HEK293T (cell line): ENCODE results near the gene CDK5.

Experiments used
- CTCF ChIA-PET: fragments of 350-600 bp; formaldehyde crosslinking; extraction: SDS; loops from one replicate; lab custom pipeline; 2021; ENCODE audit warnings: antibody characterized with exemption, inconsistent platforms; lab: Yijun Ruan, JAX
- POLR2A ChIA-PET: fragments of 350-600 bp; formaldehyde crosslinking; extraction: SDS; loops from one replicate; lab custom pipeline; 2020; ENCODE audit warnings: antibody characterized with exemption, inconsistent platforms; lab: Yijun Ruan, JAX
- DNase-seq: peaks from one replicate; pipeline ENCODE4 v3.0.0; 2012; ENCODE audit warnings: mixed read lengths; ENCODE audit errors: extremely low spot score
- ARNT ChIP-seq: fragments of 450-650 bp; IDR thresholded peaks from 2 replicates; pipeline ENCODE4 v1.6.1; 2017; ENCODE audit warnings: mild to moderate bottlenecking
- BHLHE40 ChIP-seq: fragments of 450-650 bp; IDR thresholded peaks from 2 replicates; pipeline ENCODE4 v1.6.1; 2016; ENCODE audit warnings: mild to moderate bottlenecking, moderate library complexity, borderline replicate concordance
- CTBP1 ChIP-seq: fragments of 450-650 bp; IDR thresholded peaks from 2 replicates; pipeline ENCODE4 v1.6.1; 2016; ENCODE audit warnings: borderline replicate concordance
- ELF4 ChIP-seq: fragments of 450-650 bp; IDR thresholded peaks from 2 replicates; pipeline ENCODE4 v1.6.1; 2017; ENCODE audit warnings: antibody characterized with exemption
- FOXA1 ChIP-seq: fragments of 450-650 bp; IDR thresholded peaks from 2 replicates; pipeline ENCODE4 v1.6.1; 2016; ENCODE audit warnings: mild to moderate bottlenecking
- FOXK2 ChIP-seq: fragments of 450-650 bp; IDR thresholded peaks from 2 replicates; pipeline ENCODE4 v1.6.1; 2016; ENCODE audit warnings: mild to moderate bottlenecking
- FOXM1 ChIP-seq: fragments of 450-650 bp; IDR thresholded peaks from 2 replicates; pipeline ENCODE4 v1.6.1; 2017; ENCODE audit warnings: mild to moderate bottlenecking, borderline replicate concordance
- HDGF ChIP-seq: fragments of 450-650 bp; IDR thresholded peaks from 2 replicates; pipeline ENCODE4 v1.6.1; 2017; ENCODE audit warnings: antibody characterized with exemption, borderline replicate concordance
- L3MBTL2 ChIP-seq: fragments of 450-650 bp; conservative IDR thresholded peaks from 2 replicates; pipeline ENCODE4 v1.6.1; 2016; ENCODE audit warnings: mild to moderate bottlenecking
- LEF1 ChIP-seq: fragments of 450-650 bp; IDR thresholded peaks from 2 replicates; pipeline ENCODE4 v1.6.1; 2017; ENCODE audit warnings: mild to moderate bottlenecking, borderline replicate concordance
- NFRKB ChIP-seq: fragments of 450-650 bp; IDR thresholded peaks from 2 replicates; pipeline ENCODE4 v1.6.1; 2016; ENCODE audit warnings: mild to moderate bottlenecking, moderate library complexity
- SP1 ChIP-seq: fragments of 450-650 bp; IDR thresholded peaks from 2 replicates; pipeline ENCODE4 v1.6.1; 2017
- SUZ12 ChIP-seq: fragments of 450-650 bp; IDR thresholded peaks from 2 replicates; pipeline ENCODE4 v1.6.1; 2016; ENCODE audit warnings: mild to moderate bottlenecking
- TARDBP ChIP-seq: fragments of 450-650 bp; IDR thresholded peaks from 2 replicates; pipeline ENCODE4 v1.6.1; 2016
- ZNF384 ChIP-seq: fragments of 450-650 bp; IDR thresholded peaks from 2 replicates; pipeline ENCODE4 v1.6.1; 2016
- TF ChIP-seq, protein P1 (sequence below): fragments of 450-650 bp; IDR thresholded peaks from 2 replicates; pipeline ENCODE4 v1.6.1; 2016

CDK5 gene

DNA sequence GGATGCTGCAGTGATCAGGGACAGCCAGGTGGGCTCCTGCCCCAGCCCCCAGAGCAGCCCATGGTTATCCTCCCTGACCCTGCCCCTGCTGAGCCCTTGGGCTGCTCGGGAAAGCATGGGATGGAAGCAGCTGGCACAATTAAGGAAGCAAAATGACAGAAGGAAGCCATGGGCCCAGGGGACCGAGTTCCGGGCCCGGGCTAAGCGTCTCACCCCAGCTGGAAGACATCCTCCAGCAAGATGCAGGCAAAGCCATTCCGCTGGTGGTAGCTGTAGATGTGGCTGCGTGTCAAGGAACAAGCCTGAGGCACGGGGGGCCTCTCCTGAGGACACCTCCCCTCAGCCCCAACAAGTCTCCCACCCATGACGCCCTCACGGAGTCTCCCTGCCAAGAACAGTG, 34.5 kb downstream of the CDK5 start:
- POLR2A ChIA-PET = interaction anchor here (0.7 kb wide), 1 partner anchor 57 kb away, joined by 3 read pairs; the partner anchor contains the start of gene FASTK
- TF ChIP-seq TARDBP (no peak), L3MBTL2 (no peak), FOXK2 (no peak), HDGF (no peak), ZNF384 (no peak), ELF4 (no peak), ARNT (no peak), FOXA1 (no peak), LEF1 (no peak), NFRKB (no peak), FOXM1 (no peak), SUZ12 (no peak)
- TF ChIP-seq, protein P1, sequence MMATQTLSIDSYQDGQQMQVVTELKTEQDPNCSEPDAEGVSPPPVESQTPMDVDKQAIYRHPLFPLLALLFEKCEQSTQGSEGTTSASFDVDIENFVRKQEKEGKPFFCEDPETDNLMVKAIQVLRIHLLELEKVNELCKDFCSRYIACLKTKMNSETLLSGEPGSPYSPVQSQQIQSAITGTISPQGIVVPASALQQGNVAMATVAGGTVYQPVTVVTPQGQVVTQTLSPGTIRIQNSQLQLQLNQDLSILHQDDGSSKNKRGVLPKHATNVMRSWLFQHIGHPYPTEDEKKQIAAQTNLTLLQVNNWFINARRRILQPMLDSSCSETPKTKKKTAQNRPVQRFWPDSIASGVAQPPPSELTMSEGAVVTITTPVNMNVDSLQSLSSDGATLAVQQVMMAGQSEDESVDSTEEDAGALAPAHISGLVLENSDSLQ = no peak
- CTCF ChIA-PET = interaction anchor here (0.8 to 1.6 kb wide), 2 partner anchors 11 to 37 kb away, joined by 3 to 5 read pairs; no protein-coding TSS in a partner anchor
- no peak for DNase-seq

DNA sequence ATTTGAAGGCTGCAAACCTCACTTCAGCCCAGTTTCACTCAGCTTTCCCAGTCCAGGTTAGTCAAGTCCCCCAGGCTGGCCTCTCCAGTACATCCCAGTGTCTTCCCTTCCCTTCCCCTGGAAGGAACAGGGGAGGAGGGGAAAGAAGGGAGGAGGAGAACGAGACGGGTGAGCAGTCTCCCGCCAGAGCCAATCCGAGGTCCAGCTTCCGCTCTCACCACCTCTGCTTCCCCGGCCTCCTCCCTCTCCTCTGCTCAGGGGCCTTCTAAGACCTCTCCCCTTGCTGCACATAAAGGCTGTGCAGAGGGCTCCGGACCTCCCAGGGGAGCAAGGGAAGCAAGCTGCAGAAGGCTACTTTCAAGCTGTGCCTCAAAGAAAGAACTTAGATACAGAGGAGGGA, 37.5 kb downstream of the CDK5 start:
- ChIA-PET POLR2A (interaction anchor here (0.9 to 2.9 kb wide), 3 partner anchors 8 to 69 kb away, joined by 3 to 30 read pairs (median 4); partner anchors contain the start of gene ABCB8), CTCF (interaction anchor here (0.6 to 1.5 kb wide), 5 partner anchors 9 to 40 kb away, joined by 3 to 4 read pairs (median 3); no protein-coding TSS in a partner anchor)
- DNase-seq = no peak
- TF ChIP-seq TARDBP = no peak
- no peak for TF ChIP-seq BHLHE40
- TF ChIP-seq L3MBTL2 = no peak
- no peak for TF ChIP-seq FOXK2
- TF ChIP-seq ELF4 = no peak
- no peak for TF ChIP-seq FOXM1
- no peak for TF ChIP-seq NFRKB
- TF ChIP-seq ZNF384 = no peak
- TF ChIP-seq ARNT = no peak
- TF ChIP-seq HDGF = no peak
- no peak for TF ChIP-seq SP1
- TF ChIP-seq LEF1 = no peak
- TF ChIP-seq, protein P1 = no peak
- no peak for TF ChIP-seq CTBP1
- no peak for TF ChIP-seq SUZ12
- TF ChIP-seq FOXA1 = no peak

DNA sequence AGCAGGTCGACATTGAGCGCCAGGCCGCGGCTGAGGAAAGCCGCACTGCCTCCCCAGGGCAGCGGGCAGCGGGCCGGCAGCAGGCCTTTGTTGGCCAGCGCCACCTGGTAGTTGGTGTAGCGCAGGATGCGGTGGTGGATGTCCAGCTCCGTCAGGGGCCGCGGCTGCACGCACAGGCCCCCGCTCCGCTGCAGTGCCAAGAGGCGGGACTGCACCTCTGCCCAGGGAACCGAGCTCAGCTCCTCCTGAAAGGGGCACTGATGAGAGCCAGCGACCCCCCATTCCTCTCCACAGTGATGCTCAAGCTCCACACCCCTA, 38.6 kb downstream of the CDK5 start:
- ChIA-PET CTCF (interaction anchor here (0.5 to 3.9 kb wide), 12 partner anchors 8 to 297 kb away, joined by 3 to 40 read pairs (median 5); partner anchors contain the start of gene ABCB8), POLR2A (interaction anchor here (0.9 to 2.9 kb wide), 4 partner anchors 9 to 99 kb away, joined by 3 to 30 read pairs (median 4); partner anchors contain the start of gene ABCB8)
- no peak for TF ChIP-seq BHLHE40
- DNase-seq = no peak

DNA sequence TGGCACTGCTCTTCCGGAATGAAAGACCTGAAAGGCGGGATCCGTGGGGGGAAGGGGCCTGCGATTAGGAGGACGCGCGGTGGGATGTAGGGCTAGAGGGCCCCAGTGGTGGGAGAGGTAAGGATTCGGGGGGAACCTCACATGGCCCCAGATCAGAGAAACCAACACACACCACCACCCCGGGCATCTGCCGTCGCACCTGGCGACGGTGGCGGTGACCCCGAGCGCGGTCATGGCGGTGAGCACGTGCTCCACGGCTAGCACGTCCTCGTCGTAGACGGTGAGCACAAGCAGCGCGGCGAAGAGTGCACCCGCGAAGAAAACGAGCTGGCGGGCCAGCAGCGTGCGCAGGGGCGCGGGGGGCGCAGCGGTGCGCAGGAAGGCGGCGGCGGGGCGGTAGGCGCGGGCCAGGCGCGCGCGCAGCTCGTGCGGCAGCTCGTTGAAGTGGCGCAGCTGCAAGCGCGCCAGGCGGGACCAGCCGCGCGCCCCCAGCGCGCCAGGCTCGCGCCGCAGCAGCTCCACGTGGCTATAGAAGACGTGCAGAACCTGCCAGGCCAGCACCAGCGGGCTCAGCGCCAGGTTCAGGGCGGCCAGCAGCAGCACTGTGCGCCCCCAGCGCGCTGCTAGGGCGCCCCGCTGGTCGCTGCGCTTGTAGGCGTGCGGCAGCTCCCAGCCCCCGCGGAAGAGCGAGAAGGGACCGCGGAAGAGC, 39.1 kb downstream of the CDK5 start:
- peak; percentile 89 for TF ChIP-seq L3MBTL2
- TF ChIP-seq, protein P1 = no peak
- ChIA-PET POLR2A (interaction anchor here (0.7 to 2.9 kb wide), 4 partner anchors 8 to 90 kb away, joined by 3 to 30 read pairs (median 4); partner anchors contain the start of genes ABCB8 and TMUB1), CTCF (interaction anchor here (0.6 to 3.9 kb wide), 22 partner anchors 9 to 641 kb away, joined by 3 to 40 read pairs (median 4); partner anchors contain the start of gene ABCB8)
- DNase-seq = no peak

DNA sequence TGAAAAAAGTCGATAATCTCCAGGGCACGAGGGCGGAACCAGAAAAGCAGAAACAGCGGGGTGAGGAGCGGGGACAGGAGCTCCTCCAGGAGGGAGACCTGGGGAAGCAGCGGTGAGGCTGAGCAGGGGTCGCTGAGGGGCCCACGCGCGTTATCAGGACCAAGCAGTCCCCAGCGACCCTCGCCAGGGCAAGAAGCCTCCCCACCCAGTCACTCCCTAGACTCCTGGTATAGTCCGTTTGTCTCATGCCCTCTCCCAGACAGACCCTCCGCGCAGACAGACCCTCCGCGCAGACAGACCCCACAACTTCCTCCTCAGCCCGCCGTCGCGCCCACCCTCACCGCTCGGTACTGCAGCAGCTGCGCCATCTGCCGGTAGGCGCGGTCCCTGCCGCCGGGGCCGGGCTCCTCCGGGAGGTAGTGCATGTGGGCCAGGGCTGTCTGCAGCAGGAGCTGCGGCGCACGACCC, 39.7 kb downstream of the CDK5 start:
- CTCF ChIA-PET = interaction anchor here (0.6 to 3.9 kb wide), 21 partner anchors 9 to 640 kb away, joined by 3 to 40 read pairs (median 5); partner anchors contain the start of gene ABCB8
- DNase-seq = peak; percentile 95
- TF ChIP-seq ELF4 = no peak
- no peak for TF ChIP-seq BHLHE40
- TF ChIP-seq FOXM1 = no peak
- TF ChIP-seq HDGF = peak; percentile 17; the same call in 1 of the 2 replicates
- POLR2A ChIA-PET = interaction anchor here (0.7 to 2.9 kb wide), 3 partner anchors 10 to 91 kb away, joined by 3 to 30 read pairs (median 4); partner anchors contain the start of genes ABCB8 and TMUB1

DNA sequence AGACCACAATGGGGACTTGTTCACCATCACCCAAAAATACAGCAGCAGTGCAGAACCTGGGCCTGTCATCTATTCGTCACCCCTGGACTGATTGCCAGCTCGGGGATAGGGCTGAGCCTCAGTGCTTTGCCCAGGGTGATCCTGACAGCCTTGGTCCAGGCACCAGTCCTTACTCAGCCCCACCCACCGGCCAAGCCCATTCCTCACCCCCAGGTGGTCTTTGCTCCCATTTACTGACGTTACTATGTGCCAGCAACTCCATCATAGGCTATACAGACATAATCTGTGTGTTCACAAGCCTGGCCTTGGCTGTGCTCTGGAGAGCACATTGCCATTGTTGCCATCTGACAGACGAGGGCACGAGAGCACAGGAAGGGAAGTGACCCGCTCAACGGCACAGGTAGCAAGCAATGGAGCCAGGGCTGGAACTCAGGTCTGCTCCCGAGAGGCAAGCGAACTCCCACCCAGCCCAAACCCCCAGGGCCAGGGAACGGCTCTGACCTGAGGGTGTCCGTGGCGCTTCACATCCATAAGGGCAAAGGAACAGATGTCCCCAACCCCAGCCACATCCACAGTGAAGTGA, 40.2 kb downstream of the CDK5 start:
- ChIA-PET CTCF (interaction anchor here (0.7 to 3.9 kb wide), 12 partner anchors 10 to 639 kb away, joined by 3 to 40 read pairs (median 5); partner anchors contain the start of gene ABCB8), POLR2A (interaction anchor here (2.9 kb wide), 1 partner anchor 11 kb away, joined by 30 read pairs; the partner anchor contains the start of gene ABCB8)

More for the DNA sequence above, 40.2 kb downstream of the CDK5 start:
- TF ChIP-seq ELF4 (no peak), FOXA1 (no peak), HDGF (no peak), LEF1 (no peak), L3MBTL2 (no peak), SP1 (no peak), FOXK2 (no peak), CTBP1 (no peak)
- DNase-seq = no peak
